H1 (cell line): ENCODE results near the gene MRFAP1. TPM values are rescaled to one million over a fixed set of nuclear protein-coding genes. Genes with fewer than 3 reads are reported as not detected.

Source experiments
- CEBPB ChIP-seq: IDR thresholded peaks from 2 replicates; pipeline ENCODE4 v1.6.1; 2012; ENCODE audit warnings: low read depth, low read length
- CREB1 ChIP-seq: IDR thresholded peaks from 2 replicates; pipeline ENCODE4 v1.6.1; 2012; ENCODE audit warnings: inconsistent platforms
- JUND ChIP-seq: IDR thresholded peaks from 2 replicates; pipeline ENCODE4 v1.6.1; 2011; ENCODE audit warnings: mild to moderate bottlenecking, improper control_type of control experiment, low read length
- KDM4A ChIP-seq: IDR thresholded peaks from one replicate; pipeline ENCODE4 v1.7.1; 2012; ENCODE audit warnings: low read depth, mild to moderate bottlenecking, moderate library complexity, low read length, inconsistent platforms; ENCODE audit not compliant: severe bottlenecking
- TBP ChIP-seq: IDR thresholded peaks from 2 replicates; pipeline ENCODE4 v1.6.1; 2011; ENCODE audit warnings: low read depth, low read length, improper control_type of control experiment
- polyA plus RNA-seq, 7 experiments: library from polyadenylated mRNA; depleted of rRNA in 3 of 7; stranded (reverse) in 5 of 7; unstranded in 2 of 7; fragments of >200 nt in 5 of 7; fragments of 200-250 nt in 2 of 7; gene quantifications; 1 replicate in 5 of 7; 2 replicates in 1 of 7; 4 replicates in 1 of 7; pipeline versions ENCODE4 v1.2.1 to v1.2.3, GENCODE V29; 2011 to 2013; ENCODE audit warnings: missing spikeins in 2 of 7, mixed read lengths in 2 of 7
- total RNA-seq: library from RNA; stranded (reverse); fragmentation: NEBNext Ultra II Directional; extraction: Animal tissue kit (Norgen Biotek cat#: 25700); gene quantifications from 2 replicates; pipeline ENCODE4 v1.2.1, GENCODE V29; 2021

The MRFAP1 gene
- total and polyA plus RNA-seq, 2 of the 8 experiments (the other 6 are each of a cell fraction or from before 2014, with no cell fraction given) = 108 to 307 TPM

- TF ChIP-seq CEBPB (no peak), TBP (no peak), KDM4A (no peak), CREB1 (no peak), JUND (no peak)
Observed at GRCh38 chr4:6618386-6619115, 21.9 kb upstream of the MRFAP1 start (continued).
